Neural progenitor cell (in vitro differentiated cells): ENCODE measurements around the gene SPTLC1. TPM values are rescaled to one million over a fixed set of nuclear protein-coding genes. Genes with fewer than 3 reads are reported as not detected.

Source experiments
- DNase-seq: peaks from one replicate; pipeline ENCODE4 v3.0.0-alpha.2; 2016; ENCODE audit warnings: low spot score
- H2AFZ ChIP-seq: fragments of 200-600 bp; sonication (generic); replicated peaks from 2 replicates; pipeline ENCODE4 v1.6.1; 2016; ENCODE audit warnings: antibody characterized with exemption
- H3F3A ChIP-seq: fragments of 200-600 bp; sonication (generic); 2 replicates; pipeline ENCODE4 v1.6.1; 2016; ENCODE audit warnings: antibody characterized with exemption, low read depth
- H3K27ac ChIP-seq: fragments of 200-600 bp; sonication (generic); 2 replicates; pipeline ENCODE4 v1.5.1; 2016; ENCODE audit warnings: mild to moderate bottlenecking
- H3K27me3 ChIP-seq: fragments of 200-600 bp; sonication (generic); 2 replicates; pipeline ENCODE4 v1.6.1; 2016; ENCODE audit warnings: mild to moderate bottlenecking, moderate library complexity
- H3K36me3 ChIP-seq: fragments of 200-600 bp; sonication (generic); 2 replicates; pipeline ENCODE4 v1.5.1; 2016
- H3K4me1 ChIP-seq: fragments of 200-600 bp; sonication (generic); 2 replicates; pipeline ENCODE4 v1.6.1; 2016; ENCODE audit warnings: mixed run types
- H3K4me2 ChIP-seq: fragments of 200-600 bp; sonication (generic); 2 replicates; pipeline ENCODE4 v1.6.1; 2016
- H3K4me3 ChIP-seq: fragments of 200-600 bp; sonication (generic); 2 replicates; pipeline ENCODE4 v1.5.1; 2016
- H3K79me2 ChIP-seq: fragments of 200-600 bp; sonication (generic); 2 replicates; pipeline ENCODE4 v1.6.1; 2016; ENCODE audit warnings: low read depth
- H3K9ac ChIP-seq: fragments of 200-600 bp; sonication (generic); 2 replicates; pipeline ENCODE4 v1.6.1; 2016
- H3K9me3 ChIP-seq: fragments of 200-600 bp; sonication (generic); 2 replicates; pipeline ENCODE4 v1.5.1; 2016; ENCODE audit warnings: low read depth
- H4K20me1 ChIP-seq: fragments of 200-600 bp; sonication (generic); 2 replicates; pipeline ENCODE4 v1.6.1; 2016; ENCODE audit warnings: low read depth
- H3K27ac Mint-ChIP-seq: 3 replicates; pipeline ENCODE4 v1.8.0; 2021; ENCODE audit warnings: mixed read lengths
- H3K27me3 Mint-ChIP-seq: 2 replicates; pipeline ENCODE4 v1.8.0; 2022; ENCODE audit warnings: low read depth, mild to moderate bottlenecking, inconsistent platforms, moderate library complexity, mixed read lengths; ENCODE audit not compliant: insufficient read depth
- H3K36me3 Mint-ChIP-seq: 3 replicates; pipeline ENCODE4 v1.8.0; 2021; ENCODE audit warnings: mixed read lengths
- H3K4me1 Mint-ChIP-seq: 3 replicates; pipeline ENCODE4 v1.8.0; 2021; ENCODE audit warnings: mixed read lengths
- H3K4me3 Mint-ChIP-seq: 3 replicates; pipeline ENCODE4 v1.8.0; 2021; ENCODE audit warnings: mild to moderate bottlenecking, moderate library complexity, mixed read lengths
- H3K9me3 Mint-ChIP-seq: 3 replicates; pipeline ENCODE4 v1.8.0; 2020; ENCODE audit warnings: mixed read lengths
- EZH2 ChIP-seq: fragments of 200-600 bp; sonication (generic); IDR thresholded peaks from 2 replicates; pipeline ENCODE4 v1.6.1; 2017; ENCODE audit warnings: antibody characterized with exemption, mild to moderate bottlenecking, moderate library complexity
- EZH2phosphoT487 ChIP-seq: fragments of 200-600 bp; sonication (generic); IDR thresholded peaks from 2 replicates; pipeline ENCODE4 v1.6.1; 2017; ENCODE audit warnings: antibody characterized with exemption
- total RNA-seq: library from RNA; depleted of rRNA; stranded (reverse); fragments of >200 nt; gene quantifications from 2 replicates; pipeline ENCODE4 v1.2.3, GENCODE V29; 2015; ENCODE audit warnings: low replicate concordance
- TF ChIP-seq, protein P1 (sequence below): fragments of 200-600 bp; sonication (generic); IDR thresholded peaks from 2 replicates; pipeline ENCODE4 v1.5.1; 2017; ENCODE audit warnings: antibody characterized with exemption, mild to moderate bottlenecking

The SPTLC1 gene
- total RNA-seq, 1 donor from 2014 or later: 119 TPM

- Histone ChIP-seq H4K20me1 (peaks cover 14% of the 10 kb centered on the region), H3K27ac (no peak overlapping the region), H3K4me2 (peak overlapping the region; percentile 81), H3K4me1 (peaks cover 58% of the 10 kb centered on the region), H3F3A (peaks cover 73% of the 10 kb centered on the region), H3K27me3 (no peaks in the 10 kb centered on the region), H3K4me3 (no peak overlapping the region), H2AFZ (no peak overlapping the region), H3K9me3 (peaks cover 10% of the 10 kb centered on the region), H3K79me2 (peaks cover 30% of the 10 kb centered on the region), H3K9ac (no peak overlapping the region), H3K36me3 (peaks cover 16% of the 10 kb centered on the region)
- peak; percentile 11 for DNase-seq
- H3K27me3 Mint-ChIP-seq: no peaks in the 10 kb centered on the region
- no peak overlapping the region for H3K4me3 Mint-ChIP-seq
- H3K36me3 Mint-ChIP-seq: peaks cover 47% of the 10 kb centered on the region
- peaks cover 21% of the 10 kb centered on the region for H3K9me3 Mint-ChIP-seq
- peaks cover 46% of the 10 kb centered on the region for H3K4me1 Mint-ChIP-seq
- no peak overlapping the region for H3K27ac Mint-ChIP-seq
- TF ChIP-seq, protein P1, sequence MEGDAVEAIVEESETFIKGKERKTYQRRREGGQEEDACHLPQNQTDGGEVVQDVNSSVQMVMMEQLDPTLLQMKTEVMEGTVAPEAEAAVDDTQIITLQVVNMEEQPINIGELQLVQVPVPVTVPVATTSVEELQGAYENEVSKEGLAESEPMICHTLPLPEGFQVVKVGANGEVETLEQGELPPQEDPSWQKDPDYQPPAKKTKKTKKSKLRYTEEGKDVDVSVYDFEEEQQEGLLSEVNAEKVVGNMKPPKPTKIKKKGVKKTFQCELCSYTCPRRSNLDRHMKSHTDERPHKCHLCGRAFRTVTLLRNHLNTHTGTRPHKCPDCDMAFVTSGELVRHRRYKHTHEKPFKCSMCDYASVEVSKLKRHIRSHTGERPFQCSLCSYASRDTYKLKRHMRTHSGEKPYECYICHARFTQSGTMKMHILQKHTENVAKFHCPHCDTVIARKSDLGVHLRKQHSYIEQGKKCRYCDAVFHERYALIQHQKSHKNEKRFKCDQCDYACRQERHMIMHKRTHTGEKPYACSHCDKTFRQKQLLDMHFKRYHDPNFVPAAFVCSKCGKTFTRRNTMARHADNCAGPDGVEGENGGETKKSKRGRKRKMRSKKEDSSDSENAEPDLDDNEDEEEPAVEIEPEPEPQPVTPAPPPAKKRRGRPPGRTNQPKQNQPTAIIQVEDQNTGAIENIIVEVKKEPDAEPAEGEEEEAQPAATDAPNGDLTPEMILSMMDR: no peak
- TF ChIP-seq EZH2phosphoT487: no peak
- no peak for TF ChIP-seq EZH2
Observed at GRCh38 chr9:92057226-92057625, 58.0 kb downstream of the SPTLC1 start.

DNA sequence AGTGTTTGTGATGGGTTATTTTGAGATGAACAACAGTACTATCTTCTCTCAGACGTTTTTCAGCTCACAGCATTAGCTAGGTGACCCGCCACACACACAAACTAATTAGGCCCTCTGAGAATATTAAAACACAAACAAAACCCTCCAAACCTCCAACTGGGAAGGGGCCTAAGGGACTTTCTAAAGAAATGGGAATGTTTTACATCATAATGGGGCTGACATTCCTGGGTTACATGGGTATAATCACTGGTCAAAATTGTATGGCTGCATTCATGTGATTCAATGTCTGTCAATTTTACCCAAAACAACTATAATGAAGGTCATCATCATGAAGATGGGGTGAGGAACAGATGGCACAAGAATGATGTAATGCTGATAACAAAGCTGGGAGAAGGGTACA, 59.6 kb downstream of the SPTLC1 start:
- no peaks in the 10 kb centered on the region for H3K27me3 ChIP-seq
- H3K4me3 Mint-ChIP-seq: no peak overlapping the region
- no peaks in the 10 kb centered on the region for H3K9me3 ChIP-seq
- H3K4me3 ChIP-seq: no peak overlapping the region
- H3K27ac Mint-ChIP-seq: no peak overlapping the region
- peak overlapping the region; percentile 86 for H3K27ac ChIP-seq
- peaks cover 46% of the 10 kb centered on the region for H3K4me1 Mint-ChIP-seq
- H3K27me3 Mint-ChIP-seq: no peaks in the 10 kb centered on the region
- peak; percentile 65 for DNase-seq
- H3K36me3 Mint-ChIP-seq: peaks cover 47% of the 10 kb centered on the region
- H3K9me3 Mint-ChIP-seq: peaks cover 11% of the 10 kb centered on the region
- H3K4me2 ChIP-seq: peak overlapping the region; percentile 63
- TF ChIP-seq EZH2 (no peak), EZH2phosphoT487 (no peak)
- TF ChIP-seq, protein P1: no peak
- H3F3A ChIP-seq: peaks cover 62% of the 10 kb centered on the region
- H2AFZ ChIP-seq: no peak overlapping the region
- peaks cover 14% of the 10 kb centered on the region for H3K36me3 ChIP-seq
- no peak overlapping the region for H3K9ac ChIP-seq
- peaks cover 58% of the 10 kb centered on the region for H3K4me1 ChIP-seq
- H4K20me1 ChIP-seq: peaks cover 14% of the 10 kb centered on the region
- peaks cover 21% of the 10 kb centered on the region for H3K79me2 ChIP-seq

DNA sequence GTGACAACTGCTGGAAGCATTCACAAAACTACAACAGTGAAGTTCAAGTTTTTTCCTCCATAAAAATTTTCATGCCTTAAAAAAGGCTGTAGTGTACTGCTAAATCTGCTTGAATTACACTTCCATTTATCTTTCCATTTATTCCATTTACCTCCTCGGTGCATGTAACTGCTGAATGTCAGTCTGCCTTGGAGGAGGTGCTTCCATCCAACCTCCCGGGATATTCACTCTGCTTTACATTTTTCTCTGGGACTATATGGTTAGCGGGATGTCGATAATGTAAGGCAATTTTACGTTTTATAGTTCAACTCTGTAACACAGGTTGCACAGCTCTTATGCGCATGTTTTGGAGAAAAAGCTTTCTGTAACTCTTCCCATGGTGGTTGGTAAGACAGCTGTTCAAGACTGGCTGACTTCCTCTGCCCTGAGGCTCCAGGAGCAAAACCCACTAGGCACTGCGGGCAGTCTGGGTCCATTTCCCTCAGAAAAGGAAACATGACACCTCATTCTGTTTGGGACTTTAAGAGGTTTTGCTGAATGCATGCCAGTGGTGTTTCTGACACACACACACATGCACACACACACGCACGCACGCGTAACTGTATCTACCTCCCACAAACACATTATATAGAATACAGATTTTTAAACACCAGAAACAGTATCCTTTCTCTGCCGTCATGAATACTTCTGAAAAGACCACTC, 66.1 kb downstream of the SPTLC1 start:
- Histone ChIP-seq H3K27ac (peak overlapping the region; percentile 9), H2AFZ (no peak overlapping the region), H3K4me1 (peaks cover 23% of the 10 kb centered on the region), H3K79me2 (peaks cover 21% of the 10 kb centered on the region), H3K4me2 (peak overlapping the region; percentile 65), H3K27me3 (no peaks in the 10 kb centered on the region), H3K36me3 (peaks cover 26% of the 10 kb centered on the region), H3F3A (peaks cover 18% of the 10 kb centered on the region), H3K4me3 (peak overlapping the region; percentile 21), H3K9me3 (no peaks in the 10 kb centered on the region), H4K20me1 (no peaks in the 10 kb centered on the region), H3K9ac (no peak overlapping the region)
- peaks cover 62% of the 10 kb centered on the region for H3K36me3 Mint-ChIP-seq
- no peaks in the 10 kb centered on the region for H3K27me3 Mint-ChIP-seq
- peaks cover 10% of the 10 kb centered on the region for H3K4me1 Mint-ChIP-seq
- peaks cover 6% of the 10 kb centered on the region for H3K9me3 Mint-ChIP-seq
- peak; percentile 69 for DNase-seq
- TF ChIP-seq EZH2phosphoT487: no peak
- TF ChIP-seq, protein P1: no peak
- no peak for TF ChIP-seq EZH2
- H3K27ac Mint-ChIP-seq: no peak overlapping the region
- H3K4me3 Mint-ChIP-seq: no peak overlapping the region
